Stimulated activated CD4-positive, alpha-beta T cell treated with anti-CD3 and anti-CD28 coated beads, TNF-alpha, amount 100 ng/mL, for 4 hours (primary cell): Measurements from ENCODE around the gene CPT1B.
A peak's percentile ranks its signal among the peaks of the same experiment; 100 is the strongest.

Experiments
- DNase-seq, 3 experiments: peaks; one replicate each; pipeline ENCODE4 v3.0.0-alpha.2; 2020; ENCODE audit warnings: low read depth in 3 of 3

Gene CPT1B

DNA sequence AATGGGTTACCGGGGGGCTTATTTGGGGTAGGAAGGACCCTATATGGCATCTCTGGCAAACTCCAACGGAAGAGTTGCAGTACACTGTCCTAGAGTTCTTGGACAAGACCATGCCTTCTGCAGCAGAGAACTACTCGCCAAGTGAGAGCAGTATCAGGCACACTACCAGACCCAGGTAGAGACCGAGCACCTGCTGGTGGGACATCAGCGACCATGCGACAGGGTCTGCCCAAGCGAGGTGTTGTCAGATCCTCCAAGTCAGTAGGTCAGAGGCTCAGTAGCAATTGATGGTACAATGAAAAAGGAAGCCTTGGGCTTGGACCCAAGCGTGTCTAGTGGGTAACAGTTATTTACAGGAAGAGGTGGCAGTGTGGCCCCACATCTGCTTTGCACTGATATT is 7.6 kb upstream of the CPT1B start:
- no peak for DNase-seq

- DNase-seq, result no peak
Observed at GRCh38 chr22:50585238-50585637, 7.0 kb upstream of the CPT1B start.

- no peak for DNase-seq
Observed at GRCh38 chr22:50584106-50585096, 6.2 kb upstream of the CPT1B start.

DNA sequence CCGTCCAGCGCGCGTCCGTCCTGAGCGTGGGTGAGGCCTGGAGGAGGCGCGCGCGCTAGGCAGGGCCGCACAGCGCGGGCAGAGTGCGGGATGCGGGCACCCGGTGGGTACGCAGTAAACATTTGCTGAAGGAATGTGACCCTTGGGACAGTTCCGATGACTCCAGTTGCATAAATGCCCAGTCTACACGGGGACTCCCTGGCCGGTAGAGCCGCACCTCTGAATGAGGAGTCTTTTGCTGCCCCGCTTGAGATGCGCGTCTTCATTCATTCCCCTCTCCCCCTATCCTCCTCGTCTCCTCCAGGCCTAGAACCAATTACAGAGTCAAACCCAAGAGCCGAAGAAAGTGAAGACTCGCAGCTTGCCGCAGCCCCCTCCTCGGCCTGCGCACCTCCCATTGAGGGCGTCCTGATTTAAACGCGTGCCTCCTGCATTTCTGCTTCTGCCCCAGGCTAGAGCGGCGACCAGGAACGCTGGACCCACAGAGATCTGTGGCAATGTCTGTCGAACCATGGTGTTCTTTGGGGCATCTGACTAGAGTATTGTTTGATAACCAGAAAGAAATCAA is 5.2 kb upstream of the CPT1B start:
- no peak for DNase-seq

GRCh38 chr22:50582493-50583293 is 4.5 kb upstream of the CPT1B start, which contains the start of gene CHKB:
TSS of gene CHKB (minus strand) at chr22:50582849. CDS start at chr22:50582781, 68 bp downstream.
- peak; percentile 94 to 97 (median 96) for DNase-seq

GRCh38 chr22:50581950-50582492 is 3.8 kb upstream of the CPT1B start:
- peak in 1 of 3 experiments; percentile 12 for DNase-seq

- no peak for DNase-seq
Observed at GRCh38 chr22:50581031-50581949, 3.1 kb upstream of the CPT1B start.

GRCh38 chr22:50579752-50580151 is 1.5 kb upstream of the CPT1B start:
- no peak for DNase-seq

GRCh38 chr22:50578776-50579310 is 616 bp upstream of the CPT1B start:
- no peak for DNase-seq

DNA sequence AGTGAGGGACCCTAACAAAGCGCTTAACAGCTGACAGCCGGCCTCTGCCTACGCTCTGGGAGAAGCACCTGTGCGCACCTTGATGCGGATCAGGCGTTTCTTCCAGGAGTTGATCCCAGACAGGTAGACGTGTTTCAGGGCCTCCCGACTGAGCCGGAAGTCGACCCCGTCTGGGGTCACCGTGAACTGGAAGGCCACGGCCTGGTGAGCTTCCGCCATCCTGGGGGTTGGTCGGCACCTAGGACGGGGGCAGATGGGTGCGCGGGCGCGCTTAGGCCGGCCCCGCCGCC is 585 bp downstream of the CPT1B start:
- no peak for DNase-seq

DNA sequence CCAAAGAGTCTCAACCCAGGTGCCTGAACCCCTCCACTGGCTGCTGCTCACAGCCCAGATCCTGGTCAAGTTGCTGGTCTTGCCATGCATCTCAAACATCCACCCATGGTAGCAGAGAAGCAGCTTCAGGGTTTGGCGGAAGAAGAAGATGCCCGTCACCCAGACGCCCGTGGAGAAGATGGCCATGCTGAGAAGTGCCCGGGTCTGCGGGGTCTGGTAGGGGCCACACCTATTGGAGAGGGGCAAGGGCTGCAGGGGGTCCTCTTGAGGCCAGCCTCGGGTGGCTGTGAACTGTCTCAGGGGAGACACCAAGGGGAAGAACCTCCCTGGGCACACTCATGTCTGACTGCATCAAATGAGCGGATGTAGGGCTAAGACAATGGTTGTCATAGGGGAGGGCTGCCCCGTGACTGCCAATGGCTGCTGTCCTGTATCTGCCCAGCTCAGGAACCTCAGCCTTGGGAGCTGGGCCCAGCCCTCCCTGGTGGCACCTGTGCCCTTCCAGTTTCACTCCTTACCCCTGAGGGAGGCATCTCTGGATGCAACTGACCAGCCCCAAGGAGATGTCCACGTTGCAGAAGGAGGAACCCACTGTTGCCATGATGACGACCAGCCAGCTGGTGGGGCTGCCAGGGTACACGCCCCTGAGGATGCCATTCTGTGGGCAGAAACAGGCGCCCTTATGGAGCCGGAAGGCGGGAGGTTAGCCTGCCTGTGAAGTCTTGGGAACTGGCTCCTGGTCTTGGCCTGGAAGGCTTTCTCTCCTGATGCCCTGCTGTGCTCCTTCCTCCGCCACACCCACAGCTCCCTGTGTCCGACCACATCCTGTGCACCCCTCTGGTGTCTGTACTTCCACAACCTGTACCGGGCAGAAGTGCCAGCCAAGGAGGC is 1.2 kb downstream of the CPT1B start:
- no peak for DNase-seq

- DNase-seq, result no peak
Observed at GRCh38 chr22:50576070-50576469, 2.2 kb downstream of the CPT1B start.

DNA sequence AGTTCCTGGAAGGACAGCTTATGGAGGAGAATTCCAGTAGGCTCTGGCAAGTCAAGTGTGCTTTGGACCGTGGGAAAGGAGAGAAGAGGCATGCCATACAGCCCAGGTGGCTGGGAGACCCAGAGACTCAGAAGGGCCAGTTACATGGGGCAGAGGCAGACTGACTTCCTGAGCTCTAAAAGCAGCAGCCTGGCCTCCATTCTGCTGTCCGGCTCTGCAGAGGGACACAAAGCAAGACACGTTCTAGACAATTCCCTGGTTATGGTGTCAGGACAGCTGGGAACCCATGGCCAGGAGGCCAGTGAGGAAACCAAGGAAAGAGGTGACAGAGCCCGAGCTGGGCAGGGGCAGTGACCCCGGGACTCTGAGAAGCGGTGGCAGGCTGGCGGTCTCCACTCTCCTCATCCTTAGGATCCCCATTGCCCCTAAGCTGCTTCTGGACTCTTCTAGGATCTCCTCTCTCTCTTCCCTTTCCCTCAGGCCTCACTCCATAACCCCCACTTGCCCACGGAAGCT is 2.7 kb downstream of the CPT1B start:
- DNase-seq, result no peak

GRCh38 chr22:50574383-50574755 is 3.9 kb downstream of the CPT1B start:
- no peak for DNase-seq

- DNase-seq, result no peak
Observed at GRCh38 chr22:50573491-50574382, 4.5 kb downstream of the CPT1B start.

GRCh38 chr22:50572965-50573364 is 5.3 kb downstream of the CPT1B start:
- DNase-seq, result no peak

DNA sequence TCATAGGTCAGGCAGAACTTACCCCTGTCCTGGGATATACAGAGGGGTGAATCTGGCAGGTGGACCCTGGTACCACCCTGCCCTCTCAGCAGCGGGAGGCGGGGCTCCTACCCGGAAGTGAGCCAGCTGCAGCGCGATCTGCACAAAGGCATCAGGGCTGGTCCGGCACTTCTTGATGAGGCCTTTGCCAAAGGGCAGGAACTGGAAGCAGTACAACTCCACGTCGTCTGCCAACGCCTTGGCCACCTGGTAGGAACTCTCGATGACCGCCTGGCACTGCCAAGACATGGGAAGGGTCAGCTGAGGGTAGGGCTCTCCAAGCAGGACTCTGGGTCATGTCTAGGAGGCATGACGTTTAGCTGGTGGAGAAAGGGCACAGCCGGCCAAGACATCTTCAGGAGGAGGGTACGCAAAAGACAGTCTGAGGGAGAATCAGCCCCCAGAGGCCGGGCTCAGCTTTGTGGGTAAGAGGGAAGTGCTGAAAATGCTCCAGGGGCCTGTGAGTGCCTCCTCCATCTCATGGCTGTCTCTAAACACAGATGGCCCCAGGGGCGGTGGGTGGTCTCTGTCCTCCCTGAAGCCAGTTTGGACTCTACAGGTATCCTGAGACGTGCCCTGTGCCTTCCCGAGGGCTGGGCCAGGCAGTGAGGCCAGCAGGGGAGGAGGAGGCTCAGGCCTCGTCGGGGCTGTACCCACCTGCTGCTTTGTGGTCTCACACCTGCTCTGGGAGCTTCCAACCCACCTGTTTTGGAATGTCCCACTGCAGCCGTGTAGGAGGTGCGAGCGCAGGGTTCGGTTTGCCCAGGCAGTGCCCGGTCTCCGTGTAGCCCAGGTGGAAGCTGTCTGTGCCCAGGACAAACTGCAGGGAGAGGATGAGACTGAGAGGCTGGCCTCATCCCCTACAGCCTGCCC is 6.7 kb downstream of the CPT1B start:
- no peak for DNase-seq
